ENCODE results near the gene CREG1.
A peak's percentile ranks its signal among the peaks of the same experiment; 100 is the strongest.
"Not testable (repeated sequence)": the region's sequence is repeated elsewhere in the genome, so short reads cannot be mapped to it uniquely, and the experiment has no call there.

CREG1 gene

DNA sequence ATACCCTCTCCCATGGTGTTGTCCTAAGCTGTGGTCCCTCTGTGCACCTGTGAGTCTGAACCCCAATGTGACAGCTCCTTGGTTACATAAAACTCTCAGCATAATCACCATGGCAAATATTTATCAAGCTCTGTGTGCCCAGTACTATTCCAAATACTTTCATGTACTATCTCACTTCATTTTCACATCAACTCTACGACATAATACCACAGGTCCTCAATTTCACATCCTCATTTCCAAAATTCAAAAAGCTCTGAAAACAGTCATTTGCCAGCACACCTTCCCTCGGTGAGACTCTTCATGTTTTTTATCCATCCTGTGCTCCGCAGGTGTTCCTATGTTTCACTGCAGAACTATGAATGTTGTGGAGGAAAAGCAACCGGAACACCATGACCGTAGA is 12.4 kb upstream of the CREG1 start:
- TF ChIP-seq CTCF (IDR thresholded peaks at IDR 0.05; ENCODE audit: low read length, missing control alignments) = no peak

DNA sequence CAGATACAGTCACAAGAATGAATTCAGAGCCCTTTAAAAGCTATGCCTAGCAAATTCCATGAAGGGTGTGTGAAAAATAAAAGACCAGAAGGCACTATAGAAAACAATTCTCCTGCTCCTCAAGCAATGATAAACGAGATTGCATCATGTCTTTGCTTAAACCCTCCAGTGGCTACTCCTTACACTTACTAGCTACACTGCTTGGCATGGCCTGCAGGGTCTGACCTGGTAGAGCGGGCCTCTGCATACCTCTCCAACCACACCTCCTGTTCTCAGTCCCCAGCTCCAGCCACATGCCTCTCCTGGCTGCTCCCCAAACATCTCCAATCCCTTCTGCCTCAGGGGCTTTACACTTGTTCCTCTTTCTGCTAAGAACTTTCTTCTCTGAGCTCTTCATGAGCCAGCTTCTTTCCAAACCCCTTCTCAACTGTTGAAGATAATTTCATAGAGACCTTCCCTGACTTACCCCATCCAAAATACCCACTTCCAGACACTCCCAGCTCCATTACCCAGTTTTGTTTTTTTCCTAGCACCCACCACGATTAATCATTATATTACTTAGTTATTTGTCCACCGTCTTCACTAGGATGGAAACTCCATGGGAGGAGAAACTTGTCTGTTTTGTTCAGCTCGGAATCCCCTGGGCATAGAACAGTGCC is 11.2 kb upstream of the CREG1 start:
- DNase-seq (ENCODE audit: low read depth) = peak; percentile 18
- H3K4me3 ChIP-seq (replicated peaks; ENCODE audit: low read depth, low read length) = no peak overlapping the region
- no peak for TF ChIP-seq CTCF (IDR thresholded peaks at IDR 0.05; ENCODE audit: low read length, missing control alignments)

More for the DNA sequence above, 12.4 kb upstream of the CREG1 start:
- no peak overlapping the region for H3K4me3 ChIP-seq (replicated peaks; ENCODE audit: low read depth, low read length)
- no peak for DNase-seq (ENCODE audit: low read depth)

DNA sequence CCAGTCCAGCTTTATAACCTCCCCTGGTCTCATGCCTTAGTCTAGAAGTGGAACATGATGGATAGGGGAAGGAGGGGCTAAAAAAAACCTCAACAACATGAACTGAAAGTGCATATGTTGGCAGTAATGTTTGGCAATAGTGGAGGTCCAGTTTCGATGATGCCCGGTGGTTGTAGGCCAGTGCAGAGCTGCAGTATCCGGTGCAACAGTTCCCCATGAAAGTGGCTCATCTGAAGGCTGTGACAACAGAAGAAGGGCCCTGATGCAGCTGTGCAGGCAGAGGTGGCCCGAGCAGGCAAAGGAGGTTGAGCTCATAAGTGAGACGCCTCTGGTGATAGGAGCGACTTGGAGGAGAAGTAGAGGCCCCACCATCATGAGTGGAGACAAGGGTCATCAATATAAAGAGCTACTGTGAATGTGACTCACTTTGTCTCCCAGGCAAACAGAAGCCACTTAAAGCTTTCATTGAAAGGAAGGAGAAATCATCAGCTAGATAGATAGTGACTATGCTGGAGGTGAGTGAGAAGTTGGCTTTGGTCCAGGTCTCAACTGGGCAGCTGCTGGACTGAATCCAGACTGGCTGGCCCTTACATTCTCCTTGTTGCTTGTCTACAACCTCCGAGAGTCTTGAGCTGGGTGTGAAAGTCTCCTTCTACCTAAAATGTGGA is 10.2 kb upstream of the CREG1 start:
- no peak for DNase-seq (ENCODE audit: low read depth)

DNA sequence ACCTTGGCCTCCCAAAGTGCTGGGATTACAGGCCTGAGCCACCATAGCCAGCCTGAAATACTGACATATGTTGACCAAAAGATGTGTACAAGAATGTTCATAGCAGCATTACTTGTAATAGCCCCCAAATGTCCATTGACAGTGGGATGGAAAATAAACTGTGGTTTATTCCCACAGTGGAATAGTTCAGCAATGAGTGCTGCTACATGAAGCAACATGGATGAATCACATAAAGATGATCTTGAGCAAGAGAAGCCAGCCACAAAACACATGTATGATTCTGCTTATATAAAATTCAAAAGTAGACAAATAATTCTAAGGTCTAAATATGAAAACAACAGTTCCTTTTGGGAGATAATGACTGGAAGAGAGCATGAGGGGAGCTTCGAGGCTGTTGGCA is 9.1 kb upstream of the CREG1 start:
- TF ChIP-seq CTCF (IDR thresholded peaks at IDR 0.05; ENCODE audit: low read length, missing control alignments) = no peak
- no peak overlapping the region for H3K4me3 ChIP-seq (replicated peaks; ENCODE audit: low read depth, low read length)
- DNase-seq (ENCODE audit: low read depth) = peak; percentile 39

More for the DNA sequence above, 10.2 kb upstream of the CREG1 start:
- H3K4me3 ChIP-seq (replicated peaks; ENCODE audit: low read depth, low read length) = no peak overlapping the region
- TF ChIP-seq CTCF (IDR thresholded peaks at IDR 0.05; ENCODE audit: low read length, missing control alignments) = no peak

DNA sequence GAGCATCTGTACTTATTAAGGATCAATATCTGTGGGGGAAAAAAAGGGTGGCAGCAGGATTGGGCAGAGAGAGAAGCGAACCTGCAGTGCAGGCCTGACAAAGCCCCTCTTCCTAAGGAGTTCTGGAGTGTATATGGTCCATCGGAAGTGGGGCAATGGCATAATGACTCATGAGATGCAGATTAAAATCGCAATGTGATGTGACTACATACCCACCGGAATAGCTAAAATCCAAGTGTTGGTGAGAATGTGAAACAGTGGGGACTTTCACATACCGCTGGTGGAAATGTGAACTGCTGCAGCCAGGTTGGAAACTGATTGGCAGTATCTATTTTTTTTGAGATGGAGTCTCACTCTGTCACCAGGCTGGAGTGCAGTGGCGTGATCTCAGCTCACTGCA is 8.2 kb upstream of the CREG1 start:
- no peak overlapping the region for H3K4me3 ChIP-seq (replicated peaks; ENCODE audit: low read depth, low read length)
- TF ChIP-seq CTCF (IDR thresholded peaks at IDR 0.05; ENCODE audit: low read length, missing control alignments) = no peak
- DNase-seq (ENCODE audit: low read depth) = no peak

DNA sequence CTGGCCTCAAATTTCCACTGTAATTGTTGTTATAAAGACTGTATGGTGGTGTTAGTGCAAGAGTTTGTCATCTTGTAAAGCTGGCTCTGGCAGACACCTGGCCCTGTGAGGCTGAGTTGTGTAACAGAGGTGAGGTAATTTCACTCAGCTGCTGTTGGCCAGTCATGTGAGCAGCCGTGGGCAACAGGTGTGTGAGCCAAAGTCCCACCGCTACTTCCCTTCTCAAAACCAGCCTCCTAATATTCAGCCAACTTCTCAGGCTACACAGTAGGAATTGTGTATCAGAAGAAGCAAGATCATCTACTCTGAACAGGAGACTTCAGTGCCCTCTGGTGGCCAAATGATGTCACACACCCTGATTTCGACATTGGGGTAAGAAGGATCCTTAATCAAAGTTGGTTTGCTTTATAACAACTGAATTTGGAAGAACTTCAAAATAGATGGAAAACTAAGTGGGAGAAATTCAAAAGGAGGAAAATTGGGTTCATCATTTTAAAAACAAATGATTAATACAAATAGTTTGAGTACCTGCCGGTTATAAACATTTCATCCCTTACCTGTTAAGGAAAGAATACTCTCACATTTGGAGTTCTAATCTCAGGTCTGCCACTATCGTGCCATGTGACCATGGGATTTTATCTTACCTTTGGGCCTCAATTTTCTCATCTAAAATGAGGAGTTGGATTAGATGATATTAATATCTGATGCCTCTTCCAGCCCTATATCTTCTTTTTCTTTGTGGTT is 2.6 kb upstream of the CREG1 start:
- no peak overlapping the region for H3K4me3 ChIP-seq (replicated peaks; ENCODE audit: low read depth, low read length)
- DNase-seq (ENCODE audit: low read depth) = peak; percentile 88
- peak; percentile 93 for TF ChIP-seq CTCF (IDR thresholded peaks at IDR 0.05; ENCODE audit: low read length, missing control alignments)

- DNase-seq (ENCODE audit: low read depth); H3K4me3 ChIP-seq (replicated peaks; ENCODE audit: low read depth, low read length): not testable (repeated sequence)
These were observed 1.5 kb upstream of the CREG1 start for GRCh38 chr1:167555072-167555471.

Measured in fibroblast of pulmonary artery (primary cell).